HL-60/S4 treated with retinoic acid at 250 ng/mL for 4 days and 3 days (cell line): ENCODE data around the gene OR56A3.
"Not testable (repeated sequence)": the region's sequence is repeated elsewhere in the genome, so short reads cannot be mapped to it uniquely, and the experiment has no call there.

Experiments
- in situ Hi-C: fragments of 300-500 bp; cut with MboI; formaldehyde crosslinking; loops from 2 replicates; pipeline ENCODE4 v1.7.0; 2022; ENCODE audit warnings: low sequenced_read_pairs

OR56A3 gene, protein sequence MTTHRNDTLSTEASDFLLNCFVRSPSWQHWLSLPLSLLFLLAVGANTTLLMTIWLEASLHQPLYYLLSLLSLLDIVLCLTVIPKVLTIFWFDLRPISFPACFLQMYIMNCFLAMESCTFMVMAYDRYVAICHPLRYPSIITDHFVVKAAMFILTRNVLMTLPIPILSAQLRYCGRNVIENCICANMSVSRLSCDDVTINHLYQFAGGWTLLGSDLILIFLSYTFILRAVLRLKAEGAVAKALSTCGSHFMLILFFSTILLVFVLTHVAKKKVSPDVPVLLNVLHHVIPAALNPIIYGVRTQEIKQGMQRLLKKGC

DNA sequence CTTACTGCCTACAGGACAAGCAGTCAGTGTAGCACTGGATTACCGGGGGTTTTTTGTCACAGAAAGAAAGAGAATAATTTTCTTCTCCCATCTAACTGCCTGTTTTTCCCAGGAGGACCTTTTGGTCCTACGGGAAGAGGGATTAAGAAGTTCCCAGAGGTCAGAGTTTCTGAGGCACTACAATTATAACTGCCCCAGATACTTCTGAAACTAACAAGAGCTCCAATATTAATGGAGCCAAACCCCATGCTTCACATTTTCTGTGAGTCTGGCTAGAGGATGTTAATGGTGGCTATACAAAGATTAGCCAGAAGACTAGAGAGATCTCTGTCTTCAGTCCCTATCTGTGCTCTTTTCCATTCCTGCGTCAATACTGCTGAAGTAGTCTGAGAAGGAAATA is at the start of gene OR56A3:
Gene OR56A3, plus strand, starts transcription at position 301 of the 400 bp plus-strand sequence. CDS start 5,096 bp downstream, outside the sequence.
- in situ Hi-C loops = no loop called here

DNA sequence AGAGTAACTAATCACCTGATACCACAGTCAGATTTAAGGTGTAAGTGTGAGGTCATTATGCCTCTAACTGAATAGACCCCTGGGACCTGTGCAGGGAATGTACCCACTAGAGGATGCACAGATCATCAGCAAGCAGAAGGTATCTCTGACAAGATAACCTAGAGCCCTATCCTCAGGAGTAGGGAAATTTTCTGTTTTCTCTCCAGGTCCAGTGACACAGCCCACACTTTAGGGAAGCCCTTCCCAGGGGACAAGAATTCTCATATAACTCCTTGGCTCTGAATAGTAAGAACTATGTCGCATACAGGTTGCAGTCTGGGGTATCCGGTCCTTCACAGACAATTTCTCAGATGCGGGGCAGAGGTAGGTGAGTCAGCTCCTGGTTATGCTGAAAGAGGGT is 49.1 kb upstream of the OR56A3 start, which contains the start of gene OR52E5:
Gene OR52E5, plus strand, starts transcription at position 301 of the 400 bp plus-strand sequence. CDS start 7,569 bp downstream, outside the sequence.
- in situ Hi-C loops = no loop called here

DNA sequence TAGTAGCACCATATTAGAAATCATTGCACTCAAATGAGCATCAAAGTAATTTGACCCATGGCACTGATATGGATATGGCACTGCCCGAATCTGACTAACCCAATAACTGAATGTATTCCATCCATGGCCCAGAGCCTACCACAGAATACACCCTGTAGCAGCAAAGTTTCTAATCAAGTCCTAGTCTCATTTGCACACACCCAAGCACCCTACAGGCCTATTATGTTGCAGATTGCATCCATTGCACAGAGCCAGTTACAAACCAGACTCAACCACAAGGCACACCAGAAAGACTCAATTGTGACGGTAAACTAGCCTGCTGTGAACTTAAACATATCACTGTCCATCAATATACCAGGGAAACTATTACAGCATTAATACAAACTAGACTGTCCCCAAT is 42.5 kb upstream of the OR56A3 start:
- in situ Hi-C loops = no loop called here

DNA sequence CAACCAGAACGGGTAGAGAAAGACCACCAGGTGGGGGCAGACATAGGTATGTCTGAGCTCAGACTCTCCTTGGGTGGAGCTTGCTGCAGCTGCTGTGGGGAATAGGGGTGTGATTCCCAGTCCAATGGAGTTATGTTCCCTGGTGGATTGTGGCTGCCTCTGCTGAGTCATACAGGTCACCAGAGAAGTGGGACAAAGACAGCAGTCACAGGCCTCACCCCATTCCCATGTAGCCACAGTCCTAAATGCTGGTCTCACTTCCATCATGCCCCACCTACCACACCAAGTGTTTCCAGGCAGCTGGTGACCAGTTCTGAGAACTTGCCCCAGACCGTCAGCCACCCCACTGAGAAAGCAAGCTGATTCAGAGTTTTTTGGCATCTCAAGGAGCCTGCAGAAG is 31.5 kb upstream of the OR56A3 start:
- in situ Hi-C loops = no loop called here

DNA sequence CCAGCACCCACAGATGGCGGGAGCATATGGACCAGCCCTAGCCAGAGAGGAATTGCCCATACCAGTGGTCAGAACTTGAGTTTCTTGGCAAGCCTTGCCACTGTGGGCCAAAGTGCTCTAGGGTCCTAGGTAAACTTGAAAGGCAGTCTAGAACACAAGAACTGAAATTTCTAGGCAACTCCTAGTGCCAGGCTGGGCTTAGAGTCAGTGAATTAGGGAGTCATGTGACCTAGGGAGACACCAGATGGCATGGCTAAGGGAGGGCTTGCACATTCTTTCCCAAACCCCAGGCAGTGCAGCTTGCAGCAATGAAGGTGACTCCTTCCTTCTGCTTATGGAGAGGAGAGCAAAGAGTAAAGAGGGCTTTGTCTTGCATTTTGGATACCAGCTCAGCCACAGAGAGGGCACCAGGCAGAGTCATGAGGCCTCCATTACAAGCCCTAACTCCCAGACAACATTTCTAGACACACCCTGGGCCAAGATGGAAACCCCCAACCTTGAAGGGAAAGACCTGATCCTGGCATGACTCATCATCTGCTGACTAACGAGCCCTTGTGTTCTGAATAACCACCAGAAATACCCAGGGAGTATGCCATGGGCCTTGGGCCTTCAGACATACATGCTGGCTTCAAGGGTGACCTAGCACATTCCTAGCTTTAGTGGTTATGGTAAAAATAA is 19.2 kb upstream of the OR56A3 start:
- in situ Hi-C loops = no loop called here

DNA sequence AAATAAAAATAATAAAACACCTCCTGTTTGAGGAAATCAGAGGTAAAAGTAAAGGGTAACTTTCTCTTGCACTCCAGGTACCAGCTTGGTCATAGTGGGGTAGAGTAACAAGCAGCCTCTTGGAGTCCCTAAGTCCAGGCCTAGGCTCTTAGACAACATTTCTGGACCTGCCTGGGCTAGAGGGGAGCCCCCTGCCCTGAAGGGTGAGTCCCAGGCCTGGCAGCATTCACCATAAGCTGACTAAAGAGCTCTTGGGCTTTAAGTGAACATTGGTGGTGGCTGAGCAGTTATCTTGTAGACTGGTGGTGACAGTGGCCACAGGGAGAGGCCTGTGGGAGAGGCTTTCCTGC is 18.6 kb upstream of the OR56A3 start:
- in situ Hi-C loops = no loop called here

DNA sequence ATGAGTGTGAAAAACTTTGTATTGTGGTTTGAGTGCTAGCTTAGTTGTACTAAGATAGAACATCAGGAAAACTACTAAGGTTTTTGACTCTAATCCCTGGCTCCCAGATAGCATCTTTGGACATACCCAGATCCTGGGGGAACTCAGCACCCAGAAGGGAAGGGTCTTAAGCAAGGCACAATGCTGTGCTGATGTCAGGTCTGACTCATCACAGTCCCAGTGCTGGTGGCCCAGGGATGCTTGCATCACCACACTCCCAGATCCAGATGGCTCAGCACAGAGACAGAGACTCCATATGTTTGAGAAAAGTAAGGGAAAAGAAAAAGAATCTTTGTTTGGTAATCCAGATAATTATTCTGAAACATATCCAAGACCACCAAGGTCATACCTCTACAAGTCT is 18.3 kb upstream of the OR56A3 start:
- in situ Hi-C loops = no loop called here

DNA sequence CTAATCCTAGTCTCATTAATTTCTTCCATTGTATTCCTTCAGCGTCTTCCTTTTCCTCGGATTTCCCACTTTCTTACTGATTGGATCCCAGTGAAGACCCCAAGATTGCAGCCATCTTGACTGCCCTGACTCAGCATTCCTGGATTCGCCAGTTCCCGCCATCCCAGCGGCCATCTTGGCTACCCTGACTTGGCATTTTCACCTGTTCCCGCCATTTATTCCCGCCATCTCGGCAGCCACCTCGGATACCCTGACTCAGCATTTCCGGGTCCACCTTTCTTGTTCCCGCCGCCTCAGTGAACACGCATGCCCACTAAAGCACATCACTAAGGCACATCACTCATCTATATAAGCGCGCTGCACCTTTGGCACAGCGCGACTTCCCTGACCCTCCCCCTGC is 13.8 kb upstream of the OR56A3 start:
- in situ Hi-C loops = no loop called here

DNA sequence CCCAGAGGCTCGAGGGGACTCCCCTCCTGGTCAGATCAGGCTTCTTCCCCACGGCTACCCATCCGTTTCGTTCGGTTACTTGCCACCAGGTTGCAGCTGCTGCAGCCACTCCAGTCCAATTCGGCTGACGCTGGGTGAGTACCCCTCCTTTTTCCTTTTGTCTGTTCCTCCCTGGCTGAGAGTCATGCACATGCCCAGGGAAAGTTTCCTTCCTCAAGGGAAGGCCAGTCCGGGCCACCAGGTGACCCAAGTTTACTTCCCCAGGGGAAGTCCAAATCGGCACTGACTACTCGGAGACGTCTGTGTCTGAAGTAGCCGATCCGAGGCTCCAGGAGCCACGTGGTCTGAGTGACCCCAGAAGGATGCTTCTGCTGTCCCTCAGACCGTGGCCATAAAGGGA is 13.2 kb upstream of the OR56A3 start:
- in situ Hi-C loops = no loop called here

DNA sequence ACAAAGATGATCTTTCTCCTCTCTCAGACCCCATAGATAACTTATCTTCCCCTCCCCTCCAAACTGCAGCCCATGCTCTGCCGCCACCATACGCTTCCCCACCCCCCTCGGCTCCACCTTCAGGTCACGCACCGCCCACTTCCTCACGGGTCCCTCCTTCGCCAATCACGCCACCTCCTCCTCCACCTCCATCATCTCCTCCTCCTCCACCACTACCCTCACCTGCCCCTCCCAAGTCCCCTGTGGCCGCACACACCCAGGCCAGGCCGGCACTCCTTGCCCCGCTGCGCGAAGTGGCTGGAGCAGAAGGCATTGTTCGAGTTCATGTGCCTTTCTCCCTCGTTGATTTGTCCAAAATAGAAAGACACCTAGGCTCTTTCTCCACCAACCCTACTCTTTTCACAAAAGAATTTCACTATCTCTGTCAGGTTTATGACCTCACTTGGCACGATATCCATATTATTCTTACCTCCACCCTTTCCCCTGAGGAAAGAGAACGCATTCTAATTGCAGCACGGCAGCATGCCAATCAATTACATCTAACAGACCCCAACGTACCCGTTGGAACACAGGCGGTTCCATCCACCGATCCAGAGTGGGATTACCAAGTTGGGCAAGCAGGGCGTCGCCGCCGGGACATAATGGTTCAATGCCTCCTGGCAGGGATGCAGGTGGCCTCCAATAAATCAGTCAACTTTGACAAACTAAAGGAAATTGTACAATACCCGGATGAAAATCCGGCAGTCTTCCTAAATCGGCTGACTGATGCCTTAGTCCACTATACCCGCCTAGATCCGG is 12.3 kb upstream of the OR56A3 start:
- in situ Hi-C loops = no loop called here

DNA sequence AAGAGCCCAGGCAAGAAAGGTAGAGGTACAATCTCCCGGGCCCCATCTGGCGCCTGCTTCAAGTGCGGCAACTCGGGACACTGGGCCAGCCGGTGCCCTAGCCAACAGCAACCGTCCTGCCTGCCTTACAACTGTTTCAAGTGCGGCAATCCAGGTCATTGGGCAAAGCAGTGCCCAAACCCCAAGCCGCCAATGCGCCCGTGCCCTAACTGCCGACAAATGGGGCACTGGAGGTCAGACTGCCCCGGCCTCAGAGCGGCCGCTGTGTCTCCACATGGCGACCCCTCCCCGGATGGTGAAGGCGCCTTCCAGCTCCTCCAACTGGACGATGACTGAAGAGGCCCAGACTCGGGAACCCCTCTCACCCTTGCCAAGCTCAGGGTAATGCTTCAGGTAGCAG is 11.4 kb upstream of the OR56A3 start:
- in situ Hi-C loops = no loop called here

DNA sequence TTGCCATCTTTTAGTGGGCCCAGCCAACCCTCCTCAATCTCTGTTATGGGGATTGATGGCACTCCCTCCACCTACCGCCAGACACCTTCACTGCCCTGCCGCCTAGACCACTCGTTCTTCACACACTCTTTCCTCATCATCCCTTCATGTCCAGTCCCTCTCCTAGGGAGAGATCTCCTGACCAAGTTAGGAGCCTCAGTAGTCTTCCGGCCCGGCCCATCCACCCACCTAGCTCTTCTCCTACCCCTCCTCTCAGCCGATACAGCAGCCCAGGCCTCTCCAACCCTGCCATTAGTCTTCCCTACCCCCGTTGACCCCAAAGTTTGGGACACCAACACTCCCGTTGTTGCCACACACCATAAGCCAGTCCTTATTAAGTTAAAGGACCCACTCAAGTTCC is 11.0 kb upstream of the OR56A3 start:
- in situ Hi-C loops = no loop called here

DNA sequence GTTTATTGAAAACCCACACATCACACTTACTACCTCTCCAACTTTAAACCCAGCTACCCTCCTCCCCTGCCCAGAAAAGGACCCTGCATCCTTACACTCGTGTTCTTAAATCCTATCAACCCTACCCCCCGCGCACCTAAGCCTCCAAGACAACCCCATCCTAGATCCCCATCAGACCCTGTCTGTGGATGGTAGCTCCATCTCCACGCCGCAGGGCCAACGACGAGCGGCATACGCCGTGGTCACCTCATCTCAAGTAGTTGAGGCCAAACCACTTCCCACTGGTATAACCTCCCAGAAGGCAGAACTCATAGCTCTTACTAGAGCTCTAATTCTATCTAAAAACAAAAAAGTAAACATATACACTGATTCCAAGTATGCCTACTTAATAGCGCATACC is 9.4 kb upstream of the OR56A3 start:
- in situ Hi-C loops = no loop called here

DNA sequence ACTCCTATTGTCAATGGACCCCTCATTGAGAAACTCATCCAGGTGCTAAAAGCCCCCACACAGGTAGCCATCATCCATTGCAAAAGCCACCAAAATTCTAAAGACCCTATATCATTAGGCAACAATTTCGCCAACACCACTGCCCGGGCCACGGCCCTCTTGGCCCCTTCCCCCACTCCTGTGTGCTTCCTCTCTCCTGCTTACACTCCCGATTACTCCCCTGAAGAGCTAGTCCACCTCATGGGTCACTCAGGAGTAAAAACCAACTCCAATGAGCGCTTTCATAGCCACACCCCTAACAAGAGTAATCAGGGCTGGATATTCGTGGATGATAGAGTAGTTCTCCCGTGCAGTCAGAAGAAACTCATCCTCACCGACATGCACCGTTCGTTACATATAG is 8.9 kb upstream of the OR56A3 start:
- in situ Hi-C loops = no loop called here

DNA sequence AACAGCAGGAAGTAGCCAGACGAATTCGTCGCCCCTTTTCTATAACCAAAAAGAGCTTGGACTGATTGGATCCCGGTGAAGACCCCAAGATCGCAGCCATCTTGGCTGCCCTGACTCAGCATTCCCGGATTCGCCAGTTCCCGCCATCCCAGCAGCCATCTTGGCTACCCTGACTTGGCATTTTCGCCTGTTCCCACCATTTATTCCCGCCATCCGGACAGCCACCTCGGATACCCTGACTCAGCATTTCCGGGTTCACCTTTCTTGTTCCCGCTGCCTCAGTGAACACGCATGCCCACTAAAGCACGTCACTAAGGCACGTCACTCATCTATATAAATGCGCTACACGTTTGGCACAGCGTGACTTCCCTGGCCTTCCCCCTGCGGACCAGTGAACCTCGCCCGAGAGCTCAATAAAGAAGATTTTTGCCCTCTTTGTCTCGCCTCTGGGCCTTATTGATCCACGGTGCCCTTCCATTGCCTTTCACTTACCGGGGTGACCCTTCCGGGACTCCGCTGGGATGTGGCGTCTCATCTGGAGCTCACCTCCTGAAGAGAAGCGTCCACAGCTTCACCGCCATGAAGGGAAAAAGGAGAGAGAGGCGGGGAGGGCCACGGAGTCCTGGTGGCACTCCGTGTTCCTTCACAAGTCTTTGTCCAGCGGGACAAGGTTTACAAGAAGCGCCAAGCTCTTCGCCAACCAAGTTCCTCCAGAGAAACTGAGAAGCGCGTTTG is 4.0 kb upstream of the OR56A3 start:
- in situ Hi-C loops = no loop called here

DNA sequence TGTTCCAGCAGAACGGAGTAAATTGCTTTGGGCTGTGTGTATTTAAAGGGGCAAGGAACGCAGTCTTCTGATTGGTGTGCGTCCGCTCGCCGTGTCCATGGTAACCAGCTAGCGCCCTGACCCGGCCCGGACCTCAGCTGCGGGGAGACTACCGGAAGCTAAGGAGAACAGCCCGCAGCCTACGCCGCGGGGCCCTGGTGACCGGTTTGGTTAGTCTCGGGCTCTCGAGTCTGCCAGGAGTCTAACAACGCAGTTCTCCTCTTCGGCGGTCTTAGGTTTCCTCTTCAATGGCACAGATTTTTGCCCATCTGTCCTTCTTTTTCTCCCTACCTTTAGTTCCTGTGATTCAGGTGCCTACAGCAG is 3.5 kb upstream of the OR56A3 start:
- in situ Hi-C loops = no loop called here

DNA sequence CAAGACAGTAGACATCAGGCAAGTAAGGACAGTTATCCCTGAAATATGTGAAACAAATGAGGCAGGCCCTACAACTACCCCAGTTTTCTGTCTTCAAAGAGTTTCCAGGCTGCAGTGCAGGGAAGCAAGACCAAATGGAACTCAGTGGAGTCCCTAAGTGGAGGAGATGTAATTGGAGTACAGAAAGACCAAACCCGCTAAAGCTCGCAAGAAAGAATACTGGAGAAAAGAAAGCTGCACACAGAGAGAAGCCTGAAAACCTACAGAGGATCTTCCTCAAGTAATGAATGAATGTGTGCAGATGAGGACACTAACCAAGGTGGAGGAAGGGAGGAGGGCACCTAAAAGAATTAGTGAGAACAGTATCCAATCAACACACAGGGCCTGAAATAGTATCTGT is 1.3 kb upstream of the OR56A3 start:
- in situ Hi-C loops = no loop called here

DNA sequence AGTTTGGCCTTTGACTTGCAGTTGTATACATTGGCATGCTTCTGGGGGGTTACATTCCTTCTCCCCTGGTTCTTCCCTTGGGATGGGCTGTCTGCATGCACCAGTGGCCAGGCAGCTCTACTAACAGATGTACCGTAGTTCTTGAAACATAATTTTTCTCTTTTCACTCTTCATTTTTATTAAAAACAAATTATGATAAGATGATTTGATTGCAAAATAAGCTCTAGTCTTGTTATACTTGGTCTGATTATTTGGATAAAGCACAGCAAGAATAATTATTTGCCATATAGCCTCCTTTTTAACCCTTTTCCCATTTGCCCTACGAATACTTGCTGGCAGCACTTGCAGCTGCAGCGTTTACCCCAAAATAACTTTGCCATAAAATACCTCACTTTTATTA is 13.5 kb downstream of the OR56A3 start:
- in situ Hi-C loops = no loop called here

DNA sequence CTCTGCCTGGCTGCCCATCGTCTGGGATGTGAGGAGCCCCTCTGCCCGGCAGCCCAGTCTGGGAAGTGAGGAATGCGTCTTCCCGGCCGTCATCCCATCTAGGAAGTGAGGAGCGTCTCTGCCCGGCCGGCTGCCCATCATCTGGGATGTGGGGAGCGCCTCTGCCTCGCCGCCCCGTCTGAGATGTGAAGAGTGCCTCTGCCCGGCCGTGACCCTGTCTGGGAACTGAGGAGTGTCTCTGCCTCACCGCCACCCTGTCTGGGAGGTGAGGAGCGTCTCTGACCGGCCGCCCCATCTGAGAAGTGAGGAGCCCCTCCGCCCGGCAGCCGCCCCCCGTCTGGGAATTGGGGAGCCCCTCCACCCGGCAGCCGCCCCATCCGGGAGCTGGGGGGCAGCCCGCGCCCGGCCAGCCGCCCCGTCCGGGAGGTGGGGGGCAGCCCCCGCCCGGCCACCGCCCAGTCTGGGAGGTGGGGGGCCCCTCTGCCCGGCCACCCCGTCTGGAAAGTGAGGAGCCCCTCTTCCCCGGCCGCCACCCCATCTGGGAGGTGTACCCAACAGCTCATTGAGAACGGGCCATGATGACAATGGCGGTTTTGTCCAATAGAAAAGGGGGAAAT is 18.8 kb downstream of the OR56A3 start:
- in situ Hi-C loops = not testable (repeated sequence)

DNA sequence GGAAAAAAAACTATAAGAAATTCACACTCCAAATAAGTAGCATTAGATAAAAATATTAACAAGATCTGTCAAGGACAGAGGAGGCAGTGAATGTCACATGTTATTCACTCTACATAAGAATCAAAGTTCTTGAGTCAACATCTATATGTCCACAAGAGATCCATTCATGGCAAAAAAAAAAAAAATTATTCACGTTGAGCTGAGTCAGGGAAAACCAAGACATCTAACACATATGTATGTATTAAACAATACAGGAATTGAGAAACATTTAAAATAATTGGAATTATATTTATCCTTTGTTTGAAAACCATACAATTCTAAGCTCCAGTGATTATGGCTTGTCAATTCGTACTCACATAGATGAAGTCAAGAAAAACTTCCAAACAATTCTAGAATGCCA is 24.9 kb downstream of the OR56A3 start:
- in situ Hi-C loops = no loop called here

DNA sequence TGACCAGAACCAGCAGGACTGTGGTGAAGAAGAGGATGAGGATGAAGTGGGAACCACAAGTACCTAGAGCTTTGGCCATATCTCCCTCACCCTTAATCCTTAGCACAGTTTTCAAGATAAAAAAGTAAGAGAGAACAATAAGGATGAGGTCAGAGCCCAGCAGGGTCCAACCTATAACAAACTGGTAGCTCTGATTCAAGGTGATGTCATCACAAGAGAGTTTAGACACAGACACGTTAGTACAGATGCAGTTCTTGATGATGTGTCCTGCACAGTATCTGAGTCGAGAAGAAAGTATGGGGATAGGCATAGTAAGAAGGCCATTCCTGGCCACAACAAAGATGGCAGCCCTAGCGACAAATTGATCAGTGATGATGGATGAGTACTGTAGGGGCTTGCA is 25.7 kb downstream of the OR56A3 start:
- in situ Hi-C loops = no loop called here
